ENCODE measurements around the gene EHMT1. TPM values are rescaled to one million over a fixed set of nuclear protein-coding genes. Genes with fewer than 3 reads are reported as not detected.
A peak's percentile ranks its signal among the peaks of the same experiment; 100 is the strongest.

Gene EHMT1
- total RNA-seq, 1 donor, result 46.3 TPM

DNA sequence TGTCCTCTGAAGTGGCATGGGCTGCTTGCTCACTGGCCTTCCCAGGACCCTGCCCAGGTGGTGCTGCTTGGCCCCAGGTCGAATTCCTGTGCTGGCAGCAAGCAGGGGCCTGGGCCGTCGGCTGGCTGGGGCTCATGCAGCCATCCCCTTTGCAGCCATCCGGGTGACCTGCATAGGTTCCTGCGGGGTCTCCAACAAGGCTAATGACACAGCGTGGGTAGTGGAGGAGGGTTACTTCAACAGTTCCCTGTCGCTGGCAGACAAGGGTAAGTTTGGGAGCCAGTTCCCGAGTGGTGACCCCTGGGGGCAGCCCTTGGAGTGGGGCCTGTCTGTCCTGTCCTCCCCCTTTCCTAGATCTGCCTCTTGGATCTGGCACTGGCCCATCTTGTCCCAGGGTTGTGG is 6.1 kb upstream of the EHMT1 start:
- Histone ChIP-seq H4K20me1 (ENCODE audit: insufficient read depth, low read length) (peaks cover 5% of the 10 kb centered on the region), H3K27me3 (ENCODE audit: insufficient read depth, low read length) (no peaks in the 10 kb centered on the region), H3K79me2 (ENCODE audit: insufficient read depth, low read length) (peaks cover 17% of the 10 kb centered on the region), H3K9me3 (ENCODE audit: low read depth, low read length) (no peaks in the 10 kb centered on the region), H3K4me1 (ENCODE audit: insufficient read depth, low read length) (peaks cover 13% of the 10 kb centered on the region), H3K27ac (ENCODE audit: low read depth, low read length) (no peak overlapping the region), H3K4me3 (ENCODE audit: insufficient read depth, low read length) (no peak overlapping the region), H2AFZ (ENCODE audit: low read length) (no peak overlapping the region), H3K36me3 (ENCODE audit: insufficient read depth, low read length) (peaks cover 12% of the 10 kb centered on the region), H3K4me2 (ENCODE audit: insufficient read depth, low read length) (no peak overlapping the region)
- TF ChIP-seq, protein P1, sequence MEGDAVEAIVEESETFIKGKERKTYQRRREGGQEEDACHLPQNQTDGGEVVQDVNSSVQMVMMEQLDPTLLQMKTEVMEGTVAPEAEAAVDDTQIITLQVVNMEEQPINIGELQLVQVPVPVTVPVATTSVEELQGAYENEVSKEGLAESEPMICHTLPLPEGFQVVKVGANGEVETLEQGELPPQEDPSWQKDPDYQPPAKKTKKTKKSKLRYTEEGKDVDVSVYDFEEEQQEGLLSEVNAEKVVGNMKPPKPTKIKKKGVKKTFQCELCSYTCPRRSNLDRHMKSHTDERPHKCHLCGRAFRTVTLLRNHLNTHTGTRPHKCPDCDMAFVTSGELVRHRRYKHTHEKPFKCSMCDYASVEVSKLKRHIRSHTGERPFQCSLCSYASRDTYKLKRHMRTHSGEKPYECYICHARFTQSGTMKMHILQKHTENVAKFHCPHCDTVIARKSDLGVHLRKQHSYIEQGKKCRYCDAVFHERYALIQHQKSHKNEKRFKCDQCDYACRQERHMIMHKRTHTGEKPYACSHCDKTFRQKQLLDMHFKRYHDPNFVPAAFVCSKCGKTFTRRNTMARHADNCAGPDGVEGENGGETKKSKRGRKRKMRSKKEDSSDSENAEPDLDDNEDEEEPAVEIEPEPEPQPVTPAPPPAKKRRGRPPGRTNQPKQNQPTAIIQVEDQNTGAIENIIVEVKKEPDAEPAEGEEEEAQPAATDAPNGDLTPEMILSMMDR (IDR thresholded peaks at IDR 0.05; ENCODE audit: extremely low read depth, low read depth, low read length), result no peak
- DNase-seq (ENCODE audit: insufficient read length, low spot score, missing footprints), result no peak

DNA sequence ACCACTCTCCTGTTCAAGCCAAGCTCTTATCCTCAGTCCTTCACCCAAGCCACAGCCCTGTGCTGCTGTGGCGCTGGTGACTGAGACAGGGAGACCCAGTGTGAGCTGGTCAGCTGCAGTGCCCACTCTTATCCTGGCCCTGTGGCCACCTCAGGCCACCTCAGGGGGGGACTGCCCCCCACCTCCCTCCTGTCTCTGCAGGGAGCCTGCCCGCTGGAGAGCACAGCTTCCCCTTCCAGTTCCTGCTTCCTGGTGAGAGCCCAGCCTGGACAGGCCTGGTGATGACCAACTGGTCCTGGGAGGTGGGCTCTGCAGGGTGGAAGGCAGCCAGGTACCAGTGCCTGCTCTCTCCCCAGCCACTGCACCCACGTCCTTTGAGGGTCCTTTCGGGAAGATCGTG is 5.5 kb upstream of the EHMT1 start:
- peaks cover 5% of the 10 kb centered on the region for H4K20me1 ChIP-seq (ENCODE audit: insufficient read depth, low read length)
- DNase-seq (ENCODE audit: insufficient read length, low spot score, missing footprints), result peak; percentile 17
- TF ChIP-seq, protein P1 (IDR thresholded peaks at IDR 0.05; ENCODE audit: extremely low read depth, low read depth, low read length), result no peak
- H3K27ac ChIP-seq (ENCODE audit: low read depth, low read length), result no peak overlapping the region
- peaks cover 12% of the 10 kb centered on the region for H3K36me3 ChIP-seq (ENCODE audit: insufficient read depth, low read length)
- no peak overlapping the region for H2AFZ ChIP-seq (ENCODE audit: low read length)
- H3K4me1 ChIP-seq (ENCODE audit: insufficient read depth, low read length), result peaks cover 17% of the 10 kb centered on the region
- peaks cover 22% of the 10 kb centered on the region for H3K79me2 ChIP-seq (ENCODE audit: insufficient read depth, low read length)
- H3K4me3 ChIP-seq (ENCODE audit: insufficient read depth, low read length), result no peak overlapping the region
- H3K27me3 ChIP-seq (ENCODE audit: insufficient read depth, low read length), result no peaks in the 10 kb centered on the region
- no peak overlapping the region for H3K4me2 ChIP-seq (ENCODE audit: insufficient read depth, low read length)
- H3K9me3 ChIP-seq (ENCODE audit: low read depth, low read length), result no peaks in the 10 kb centered on the region

DNA sequence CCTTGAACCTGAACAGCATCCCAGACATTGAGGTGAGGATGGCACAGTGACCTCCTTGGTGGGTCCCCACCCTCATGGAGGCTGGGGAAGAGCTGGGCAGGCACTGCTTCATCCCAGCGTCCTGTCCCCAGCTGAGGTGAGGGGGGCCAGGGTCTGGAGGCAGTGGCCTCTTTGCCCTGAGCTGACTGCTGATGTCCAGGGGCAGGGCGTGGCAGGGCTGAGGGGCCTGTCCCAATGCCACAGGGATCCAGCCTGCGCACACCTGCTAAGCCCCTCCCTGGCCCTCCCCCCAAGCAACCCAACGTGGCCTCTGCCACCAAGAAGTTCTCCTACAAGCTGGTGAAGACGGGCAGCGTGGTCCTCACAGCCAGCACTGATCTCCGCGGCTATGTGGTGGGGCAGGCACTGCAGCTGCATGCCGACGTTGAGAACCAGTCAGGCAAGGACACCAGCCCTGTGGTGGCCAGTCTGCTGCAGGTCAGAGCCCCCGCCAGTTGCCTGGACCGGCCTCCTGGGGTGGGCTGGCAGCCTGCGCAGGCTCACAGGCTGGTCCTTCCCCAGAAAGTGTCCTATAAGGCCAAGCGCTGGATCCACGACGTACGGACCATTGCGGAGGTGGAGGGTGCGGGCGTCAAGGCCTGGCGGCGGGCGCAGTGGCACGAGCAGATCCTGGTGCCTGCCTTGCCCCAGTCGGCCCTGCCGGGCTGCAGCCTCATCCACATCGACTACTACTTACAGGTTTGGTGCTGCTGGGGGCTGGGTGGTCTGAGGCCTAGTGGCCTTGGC is 4.9 kb upstream of the EHMT1 start:
- Histone ChIP-seq H3K27me3 (ENCODE audit: insufficient read depth, low read length) (no peaks in the 10 kb centered on the region), H3K4me1 (ENCODE audit: insufficient read depth, low read length) (peaks cover 17% of the 10 kb centered on the region), H4K20me1 (ENCODE audit: insufficient read depth, low read length) (peaks cover 5% of the 10 kb centered on the region), H3K36me3 (ENCODE audit: insufficient read depth, low read length) (peaks cover 12% of the 10 kb centered on the region), H3K4me3 (ENCODE audit: insufficient read depth, low read length) (no peak overlapping the region), H3K9me3 (ENCODE audit: low read depth, low read length) (no peaks in the 10 kb centered on the region), H3K79me2 (ENCODE audit: insufficient read depth, low read length) (peaks cover 25% of the 10 kb centered on the region), H3K27ac (ENCODE audit: low read depth, low read length) (no peak overlapping the region), H2AFZ (ENCODE audit: low read length) (no peak overlapping the region), H3K4me2 (ENCODE audit: insufficient read depth, low read length) (no peak overlapping the region)
- TF ChIP-seq, protein P1 (IDR thresholded peaks at IDR 0.05; ENCODE audit: extremely low read depth, low read depth, low read length), result no peak
- peak; percentile 72 for DNase-seq (ENCODE audit: insufficient read length, low spot score, missing footprints)

DNA sequence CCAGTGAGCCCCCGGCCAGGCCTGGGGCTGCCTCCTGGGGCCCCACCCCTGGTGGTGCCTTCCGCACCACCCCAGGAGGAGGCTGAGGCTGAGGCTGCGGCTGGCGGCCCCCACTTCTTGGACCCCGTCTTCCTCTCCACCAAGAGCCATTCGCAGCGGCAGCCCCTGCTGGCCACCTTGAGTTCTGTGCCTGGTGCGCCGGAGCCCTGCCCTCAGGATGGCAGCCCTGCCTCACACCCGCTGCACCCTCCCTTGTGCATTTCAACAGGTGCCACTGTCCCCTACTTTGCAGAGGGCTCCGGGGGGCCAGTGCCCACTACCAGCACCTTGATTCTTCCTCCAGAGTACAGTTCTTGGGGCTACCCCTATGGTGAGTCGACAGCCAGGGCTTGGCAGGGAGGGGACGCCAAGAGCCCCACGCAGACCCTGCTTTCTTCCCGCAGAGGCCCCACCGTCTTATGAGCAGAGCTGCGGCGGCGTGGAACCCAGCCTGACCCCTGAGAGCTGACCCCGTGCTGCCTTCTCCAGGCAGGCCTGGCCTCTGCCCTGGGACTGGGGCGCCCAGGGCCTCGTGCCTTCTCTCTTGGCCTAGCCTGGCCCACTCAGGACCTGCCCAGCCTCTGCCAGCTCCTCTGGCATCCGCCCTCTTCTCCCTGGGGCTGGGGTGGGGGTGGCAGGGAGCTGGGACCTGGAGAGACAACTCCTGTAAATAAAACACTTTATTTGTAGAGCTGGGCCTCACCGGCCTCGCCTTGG is 4.0 kb upstream of the EHMT1 start:
- Histone ChIP-seq H3K9me3 (ENCODE audit: low read depth, low read length) (no peaks in the 10 kb centered on the region), H3K79me2 (ENCODE audit: insufficient read depth, low read length) (peaks cover 27% of the 10 kb centered on the region), H3K36me3 (ENCODE audit: insufficient read depth, low read length) (peaks cover 12% of the 10 kb centered on the region), H3K4me3 (ENCODE audit: insufficient read depth, low read length) (no peak overlapping the region), H3K27me3 (ENCODE audit: insufficient read depth, low read length) (no peaks in the 10 kb centered on the region), H3K4me1 (ENCODE audit: insufficient read depth, low read length) (peaks cover 18% of the 10 kb centered on the region), H3K4me2 (ENCODE audit: insufficient read depth, low read length) (no peak overlapping the region), H4K20me1 (ENCODE audit: insufficient read depth, low read length) (peaks cover 9% of the 10 kb centered on the region), H2AFZ (ENCODE audit: low read length) (no peak overlapping the region), H3K27ac (ENCODE audit: low read depth, low read length) (no peak overlapping the region)
- TF ChIP-seq, protein P1 (IDR thresholded peaks at IDR 0.05; ENCODE audit: extremely low read depth, low read depth, low read length), result no peak
- DNase-seq (ENCODE audit: insufficient read length, low spot score, missing footprints), result peak; percentile 85
